NCI-H2171 treated with DMSO at 0.1 percent for 48 hours (cell line): ENCODE measurements around the gene DEPDC1.
A peak's percentile ranks its signal among the peaks of the same experiment; 100 is the strongest.
"Not testable (repeated sequence)": the region's sequence is repeated elsewhere in the genome, so short reads cannot be mapped to it uniquely, and the experiment has no call there.

Experiments used
- DNase-seq: peaks from one replicate; lab custom pipeline; 2025; lab: John Stamatoyannopoulos, UW

DEPDC1 gene

DNA sequence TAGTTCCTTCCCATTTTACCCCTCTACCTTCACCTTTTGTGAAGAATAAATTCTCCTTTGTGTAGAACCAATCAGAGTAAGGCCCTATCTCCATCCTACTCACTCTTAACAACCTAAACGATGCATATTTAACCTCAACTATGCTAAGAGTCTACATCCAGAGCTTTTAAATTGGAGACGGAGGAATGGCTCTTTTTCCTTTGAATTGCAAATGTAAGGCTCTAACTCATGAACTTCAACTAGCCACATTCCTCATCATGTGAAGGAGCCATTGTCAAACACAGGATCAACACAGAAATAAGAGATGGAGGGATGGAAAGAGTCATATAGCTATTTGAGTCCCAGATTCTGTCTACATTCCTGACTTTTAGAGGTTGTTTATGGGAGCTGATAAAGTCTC lies 18.2 kb downstream of the DEPDC1 start:
- DNase-seq = no peak

DNA sequence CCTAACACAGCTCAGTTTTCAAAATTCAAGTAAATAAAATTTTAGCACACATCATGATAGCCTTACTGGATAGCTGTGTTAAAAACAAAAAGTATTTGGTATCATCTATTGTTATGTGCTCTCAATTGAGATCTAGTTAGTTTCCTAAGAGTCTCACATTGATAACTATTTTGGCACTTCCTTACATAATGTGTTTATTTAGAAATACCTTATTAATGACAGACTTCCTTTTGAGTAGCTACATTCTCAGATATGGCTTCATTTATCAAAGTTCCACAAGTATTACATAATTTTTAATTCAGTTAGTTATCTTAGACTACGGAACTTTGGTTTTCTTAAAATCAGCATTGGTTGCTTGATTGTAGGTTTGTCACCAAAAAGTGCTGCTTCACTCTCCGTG lies 20.3 kb downstream of the DEPDC1 start:
- not testable (repeated sequence) for DNase-seq

GRCh38 chr1:68473060-68473459 lies 23.8 kb downstream of the DEPDC1 start:
- DNase-seq = peak; percentile 28

DNA sequence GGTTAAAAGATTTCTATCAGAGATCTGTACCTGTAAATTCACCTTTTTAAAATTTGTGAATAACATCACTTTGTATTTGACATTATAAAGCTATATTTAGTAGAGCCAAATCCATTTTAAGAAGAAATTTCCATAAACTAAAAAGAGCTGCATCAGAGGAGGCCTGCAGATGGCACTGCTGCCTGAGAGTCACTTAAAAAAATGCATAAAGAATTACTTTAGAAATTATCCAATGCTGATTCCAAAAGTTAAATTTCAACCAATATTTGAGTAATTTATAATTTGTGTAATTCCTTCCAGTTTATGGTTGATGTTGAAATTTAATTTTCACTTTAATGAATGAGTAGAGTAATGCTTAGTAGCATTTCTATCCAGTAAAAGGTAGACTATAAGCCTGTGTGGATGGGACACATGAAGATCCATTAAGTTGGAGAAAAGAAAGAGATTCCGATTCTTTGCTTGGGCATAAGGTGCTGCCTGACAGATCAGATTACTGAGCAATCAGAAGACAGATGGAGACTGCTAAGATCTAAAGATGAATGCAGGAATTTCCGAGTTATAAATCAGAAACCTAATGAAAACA lies 26.4 kb downstream of the DEPDC1 start:
- peak; percentile 68 for DNase-seq

DNA sequence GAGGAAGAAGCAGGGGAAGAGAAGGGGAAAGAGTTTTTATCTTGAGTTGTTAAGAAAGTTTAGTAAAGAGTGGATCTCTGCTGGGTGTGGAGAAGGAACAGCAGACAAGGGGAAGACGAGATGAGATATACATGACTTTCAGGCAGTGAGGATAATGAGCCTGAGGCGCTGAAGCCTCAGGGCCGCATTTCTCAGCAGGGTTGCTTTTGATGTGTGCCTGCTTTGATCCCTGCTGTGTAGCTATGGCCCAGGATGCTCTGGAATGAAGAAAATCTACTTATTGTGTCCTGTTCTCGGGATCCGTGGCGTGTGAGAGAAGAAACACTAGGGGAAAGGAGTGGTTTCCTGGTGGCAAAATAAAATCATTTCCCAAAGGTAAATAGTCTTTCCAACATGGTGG lies 32.0 kb downstream of the DEPDC1 start:
- no peak for DNase-seq

DNA sequence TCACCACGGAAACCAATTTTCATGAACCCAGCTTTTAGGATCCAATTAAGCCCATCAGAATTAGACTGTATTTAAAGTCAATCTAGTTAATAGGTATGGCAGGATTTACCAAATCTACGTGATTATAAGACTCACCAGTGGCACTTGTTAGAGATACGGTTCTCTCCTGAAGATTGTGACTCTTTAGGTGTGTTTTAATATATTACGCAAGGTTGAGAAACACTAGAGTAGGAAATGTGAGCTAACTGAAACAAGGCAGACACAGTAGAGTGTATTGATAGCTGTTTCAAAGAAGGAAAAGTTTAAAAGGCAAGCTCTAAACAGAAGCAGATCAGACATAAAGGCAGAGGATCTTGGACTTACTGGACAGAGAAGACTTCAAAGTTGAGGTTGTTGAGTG lies 35.9 kb downstream of the DEPDC1 start:
- DNase-seq = no peak

DNA sequence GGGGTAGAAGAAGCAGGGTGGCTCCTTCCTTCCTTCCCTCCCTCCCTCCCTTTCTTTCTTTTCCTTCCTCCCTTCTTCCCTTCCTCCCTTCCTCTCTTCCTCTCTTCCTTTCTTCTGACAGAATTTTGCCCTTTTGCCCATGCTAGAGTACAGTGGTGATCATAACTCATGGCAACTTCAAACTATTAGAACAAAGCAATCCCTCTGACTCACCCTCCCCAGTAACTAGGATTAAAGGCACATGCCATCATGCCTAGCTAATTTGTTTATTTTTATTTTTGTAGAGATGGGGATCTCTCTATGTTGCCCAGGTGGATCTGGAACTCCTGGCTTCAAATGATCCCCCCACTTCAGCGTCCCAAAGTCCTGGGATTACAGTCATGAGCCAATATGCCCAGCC lies 37.1 kb downstream of the DEPDC1 start:
- no peak for DNase-seq

DNA sequence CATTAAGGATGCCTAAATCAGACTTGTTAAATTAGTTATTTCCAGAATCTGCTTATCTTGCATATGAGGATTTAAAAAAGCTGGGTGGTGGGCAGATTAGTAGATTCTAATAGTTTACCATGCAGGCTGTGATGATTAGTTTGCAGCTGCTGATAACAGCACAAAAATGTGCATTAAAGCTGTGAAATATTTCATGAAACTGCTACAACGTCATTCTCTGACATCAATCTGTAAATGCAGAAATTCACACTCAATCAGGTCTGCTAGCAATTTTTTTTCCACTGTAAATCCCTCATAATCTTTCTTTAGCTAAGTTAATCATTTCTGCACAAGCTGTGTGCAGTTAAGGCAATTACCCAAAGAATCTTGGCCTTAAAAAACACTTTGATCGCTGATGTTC lies 37.8 kb downstream of the DEPDC1 start:
- no peak for DNase-seq

- no peak for DNase-seq
Observed at GRCh38 chr1:68456202-68456601, 40.7 kb downstream of the DEPDC1 start.

DNA sequence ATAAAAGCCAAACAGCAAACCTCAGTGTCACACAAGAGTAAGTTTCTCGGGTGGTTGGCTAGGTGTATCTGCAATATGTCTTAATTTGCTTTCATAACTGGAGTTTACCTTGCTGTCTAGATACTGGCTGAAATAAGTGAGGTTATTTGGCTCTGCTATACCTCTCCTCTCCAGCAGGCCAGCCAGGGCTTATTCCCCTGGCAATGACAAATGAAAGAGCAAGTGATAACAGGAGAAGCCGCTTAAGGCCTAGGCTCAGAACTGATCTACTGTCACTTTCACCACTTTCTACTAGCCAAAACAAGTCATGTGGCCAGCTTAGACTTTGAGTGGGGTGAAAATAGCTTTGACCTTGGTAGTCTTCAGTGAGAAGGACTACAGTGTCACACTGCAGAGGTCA lies 42.3 kb downstream of the DEPDC1 start:
- no peak for DNase-seq

- no peak for DNase-seq
Observed at GRCh38 chr1:68453060-68453670, 43.7 kb downstream of the DEPDC1 start.

- DNase-seq = peak; percentile 55
Observed at GRCh38 chr1:68449901-68450300, 47.0 kb downstream of the DEPDC1 start, which contains the start of gene RPE65. Gene RPE65, minus strand, starts transcription at chr1:68449954. Its CDS starts 49 bp downstream, at chr1:68449905.

GRCh38 chr1:68448365-68448764 lies 48.5 kb downstream of the DEPDC1 start:
- no peak for DNase-seq

DNA sequence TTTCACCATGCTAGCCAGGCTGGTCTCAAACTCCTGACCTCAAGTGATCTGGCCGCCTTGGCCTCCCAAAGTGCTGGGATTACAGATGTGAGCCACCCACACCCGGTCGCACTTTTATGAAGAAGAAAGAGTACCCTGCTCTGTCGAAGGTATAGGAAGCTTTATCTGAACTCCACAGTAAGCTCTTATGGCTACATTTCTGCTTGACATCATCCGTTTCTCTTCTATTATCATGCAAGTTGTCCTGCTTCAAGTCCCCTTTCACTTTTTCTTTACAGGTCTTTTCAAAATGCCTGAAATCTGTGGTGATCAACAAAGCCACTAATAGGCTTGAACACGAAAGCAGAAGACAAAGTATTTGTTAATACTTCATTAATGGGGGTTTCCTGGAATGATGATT lies 51.2 kb downstream of the DEPDC1 start:
- DNase-seq = no peak

DNA sequence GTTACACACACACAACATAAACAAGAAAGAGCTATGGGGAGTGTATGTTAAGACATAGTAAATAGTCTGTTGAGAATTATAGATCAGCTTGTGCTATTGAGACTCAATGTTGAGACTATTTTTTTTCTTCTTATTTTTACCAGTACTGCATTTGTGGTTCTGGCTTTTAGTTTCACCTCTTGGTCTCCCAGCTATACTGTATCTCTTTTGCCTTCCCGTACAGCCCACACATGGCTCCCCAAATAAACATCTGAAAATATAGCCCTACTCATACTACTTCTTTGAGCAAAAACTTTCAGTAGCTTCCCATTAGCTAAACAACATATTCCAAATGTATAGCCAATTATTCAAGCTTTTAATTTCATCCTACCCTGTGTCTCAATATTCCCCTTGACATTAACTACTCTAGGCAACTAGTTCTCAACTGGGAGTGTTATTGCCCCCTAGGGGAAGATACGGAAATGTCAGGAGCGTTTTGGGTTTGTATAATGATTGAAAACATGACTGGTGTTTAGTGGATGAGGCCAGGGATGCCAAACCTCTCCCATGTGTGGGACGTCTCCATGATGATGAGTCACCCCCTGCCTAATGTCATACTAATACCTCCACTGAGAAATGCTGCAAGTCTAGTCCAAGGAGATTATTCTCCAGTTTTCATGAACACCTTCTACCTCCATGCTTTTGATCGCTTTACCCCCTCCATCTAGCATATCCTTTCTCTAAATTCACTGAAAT lies 53.9 kb downstream of the DEPDC1 start:
- peak; percentile 61 for DNase-seq

DNA sequence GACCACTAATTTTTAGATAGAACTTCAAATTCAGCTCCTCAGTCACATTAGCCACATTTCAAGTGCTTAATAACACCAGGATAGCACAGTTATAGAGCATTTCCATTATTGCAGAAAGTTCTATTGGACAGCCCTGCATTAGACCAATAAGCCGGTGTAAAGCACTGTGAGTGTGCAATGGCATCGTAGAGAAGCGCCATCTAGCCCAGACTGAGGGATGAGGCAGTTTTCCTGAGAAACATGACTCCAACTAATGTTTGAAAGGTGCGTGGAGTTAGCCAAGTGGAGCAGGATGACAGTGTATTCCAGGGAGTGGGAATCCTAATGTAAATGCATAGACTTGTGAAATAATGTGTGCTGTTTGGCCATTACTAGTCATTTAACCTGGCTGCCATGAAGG lies 54.9 kb downstream of the DEPDC1 start:
- DNase-seq = no peak

- DNase-seq = peak; percentile 9
Observed at GRCh38 chr1:68438310-68438709, 58.6 kb downstream of the DEPDC1 start.

DNA sequence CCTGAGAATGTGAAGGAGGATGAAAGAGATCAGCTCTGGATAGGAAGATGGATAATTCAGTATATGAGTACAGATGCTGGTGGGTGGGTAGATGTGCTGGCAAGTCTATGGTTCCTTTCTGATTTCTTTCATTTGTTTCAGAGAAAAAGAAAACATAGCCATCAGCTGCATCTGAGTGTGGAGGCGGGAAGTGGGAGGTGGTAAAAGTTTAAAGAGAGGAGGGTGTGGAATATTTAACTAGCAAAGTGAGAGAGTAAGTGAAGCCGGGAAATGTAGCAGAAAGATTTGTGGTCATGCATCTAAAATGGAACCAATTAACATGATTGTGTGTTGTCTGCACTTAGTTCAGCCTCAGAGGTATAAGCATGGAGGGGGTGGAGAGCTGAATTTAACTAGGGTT lies 63.5 kb downstream of the DEPDC1 start:
- no peak for DNase-seq

GRCh38 chr1:68431076-68431475 lies 65.8 kb downstream of the DEPDC1 start:
- no peak for DNase-seq

DNA sequence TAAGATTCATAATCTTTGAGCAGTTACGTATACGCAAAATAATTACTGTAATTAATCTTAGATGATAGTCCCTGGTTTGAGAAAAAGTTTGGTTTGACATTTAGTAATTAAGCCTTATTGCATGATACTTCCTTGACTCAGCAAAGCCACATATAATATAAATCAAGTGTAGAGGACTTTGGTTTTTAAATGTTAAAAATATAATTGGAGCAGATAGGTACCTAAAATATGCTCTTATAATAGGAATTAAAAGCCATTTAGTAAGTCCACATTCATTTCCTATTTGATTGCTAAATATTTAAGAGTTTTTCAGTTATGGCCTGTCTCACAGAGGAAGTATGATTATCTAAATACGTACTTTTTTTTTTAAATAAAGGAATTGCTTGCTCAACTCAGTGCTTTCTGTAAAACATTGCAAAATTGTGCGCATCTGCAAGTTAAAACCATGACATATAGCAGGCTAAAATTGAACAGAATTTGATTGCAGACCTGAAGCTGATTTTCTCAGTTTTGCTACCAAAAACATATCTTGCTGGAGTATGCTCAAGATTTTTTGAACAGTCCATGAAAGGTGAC lies 67.6 kb downstream of the DEPDC1 start:
- DNase-seq = no peak

- no peak for DNase-seq
Observed at GRCh38 chr1:68426594-68426993, 70.3 kb downstream of the DEPDC1 start.
